RWPE2 (cell line): Measurements from ENCODE around the gene DCP1B.

Experiments used
- ATAC-seq: fragments of 200-7000 bp; cut with Tn5 transposase; 3 replicates; pipeline ENCODE4 v1.9.1; 2021; ENCODE audit warnings: low read depth
- DNase-seq: peaks from one replicate; pipeline ENCODE4 v3.0.0-alpha.2; 2020; ENCODE audit warnings: low spot score
- H3K27ac ChIP-seq: fragments of 450-650 bp; 2 replicates; pipeline ENCODE4 v1.5.1; 2017; ENCODE audit warnings: mild to moderate bottlenecking; ENCODE audit not compliant: poor library complexity, severe bottlenecking
- H3K27me3 ChIP-seq: fragments of 250-450 bp; sonication (Bioruptor Pico); 2 replicates; pipeline ENCODE4 v1.5.1; 2021; ENCODE audit warnings: mild to moderate bottlenecking, moderate library complexity; ENCODE audit not compliant: insufficient read depth, poor library complexity, severe bottlenecking
- H3K36me3 ChIP-seq: fragments of 250-450 bp; sonication (Bioruptor Pico); 2 replicates; pipeline ENCODE4 v1.5.1; 2020; ENCODE audit warnings: low read depth, mild to moderate bottlenecking, moderate library complexity
- H3K4me1 ChIP-seq: fragments of 250-450 bp; sonication (Bioruptor Pico); 2 replicates; pipeline ENCODE4 v1.5.1; 2021; ENCODE audit warnings: mild to moderate bottlenecking, moderate library complexity; ENCODE audit not compliant: insufficient read depth, poor library complexity, severe bottlenecking
- H3K4me3 ChIP-seq: fragments of 250-450 bp; sonication (Bioruptor Pico); 2 replicates; pipeline ENCODE4 v1.5.1; 2021; ENCODE audit warnings: mild to moderate bottlenecking, moderate library complexity; ENCODE audit not compliant: severe bottlenecking
- H3K9me3 ChIP-seq: fragments of 250-450 bp; sonication (Bioruptor Pico); 2 replicates; pipeline ENCODE4 v1.5.1; 2021; ENCODE audit warnings: mild to moderate bottlenecking, moderate library complexity; ENCODE audit not compliant: severe bottlenecking
- CTCF ChIP-seq: fragments of 450-650 bp; IDR thresholded peaks from one replicate; pipeline ENCODE4 v1.5.1; 2017; ENCODE audit warnings: mild to moderate bottlenecking, moderate library complexity; ENCODE audit not compliant: poor library complexity, severe bottlenecking

DCP1B gene

GRCh38 chr12:2049604-2050540 lies 45.6 kb upstream of the DCP1B start:
- ATAC-seq (no peak), DNase-seq (no peak)
- no peaks in the 10 kb centered on the region for H3K36me3 ChIP-seq
- H3K4me1 ChIP-seq, result no peaks in the 10 kb centered on the region
- H3K27me3 ChIP-seq, result peaks cover 71% of the 10 kb centered on the region
- TF ChIP-seq CTCF, result no peak
- H3K4me3 ChIP-seq, result no peak overlapping the region
- H3K27ac ChIP-seq, result no peak overlapping the region
- no peaks in the 10 kb centered on the region for H3K9me3 ChIP-seq

- DNase-seq (no peak), ATAC-seq (no peak)
- H3K4me3 ChIP-seq, result no peak overlapping the region
- no peak for TF ChIP-seq CTCF
- H3K27ac ChIP-seq, result no peak overlapping the region
- no peaks in the 10 kb centered on the region for H3K36me3 ChIP-seq
- no peaks in the 10 kb centered on the region for H3K9me3 ChIP-seq
- peaks cover 67% of the 10 kb centered on the region for H3K27me3 ChIP-seq
- H3K4me1 ChIP-seq, result no peaks in the 10 kb centered on the region
Measured at GRCh38 chr12:2047752-2048151, 43.5 kb upstream of the DCP1B start.

GRCh38 chr12:2046957-2047356 lies 42.7 kb upstream of the DCP1B start:
- H3K4me3 ChIP-seq, result no peak overlapping the region
- H3K4me1 ChIP-seq, result no peaks in the 10 kb centered on the region
- DNase-seq (no peak), ATAC-seq (no peak)
- H3K36me3 ChIP-seq, result no peaks in the 10 kb centered on the region
- no peak overlapping the region for H3K27ac ChIP-seq
- no peak for TF ChIP-seq CTCF
- no peaks in the 10 kb centered on the region for H3K9me3 ChIP-seq
- H3K27me3 ChIP-seq, result peaks cover 71% of the 10 kb centered on the region

- no peak for ATAC-seq
- Histone ChIP-seq H3K27ac (no peak overlapping the region), H3K9me3 (no peaks in the 10 kb centered on the region), H3K4me3 (no peak overlapping the region), H3K36me3 (no peaks in the 10 kb centered on the region), H3K27me3 (peaks cover 65% of the 10 kb centered on the region), H3K4me1 (no peaks in the 10 kb centered on the region)
- no peak for DNase-seq
- TF ChIP-seq CTCF, result no peak
Measured at GRCh38 chr12:2044165-2044564, 39.9 kb upstream of the DCP1B start.

- DNase-seq, result no peak
Measured at GRCh38 chr12:2043054-2043453, 38.8 kb upstream of the DCP1B start.

More at GRCh38 chr12:2043054-2043453, 38.8 kb upstream of the DCP1B start:
- H3K4me3 ChIP-seq, result no peak overlapping the region
- H3K27me3 ChIP-seq, result peaks cover 65% of the 10 kb centered on the region
- no peaks in the 10 kb centered on the region for H3K36me3 ChIP-seq
- H3K9me3 ChIP-seq, result no peaks in the 10 kb centered on the region
- no peaks in the 10 kb centered on the region for H3K4me1 ChIP-seq
- no peak overlapping the region for H3K27ac ChIP-seq
- ATAC-seq, result no peak
- TF ChIP-seq CTCF, result no peak
